Tibial nerve (tissue), 4 donors: ENCODE measurements around the gene PARM1. TPM values are rescaled to one million over a fixed set of nuclear protein-coding genes. Genes with fewer than 3 reads are reported as not detected.

Source experiments
- DNase-seq, 2 donors: peaks; one replicate each; pipeline ENCODE4 v3.0.0-alpha.2; 2019; ENCODE audit warnings: low spot score in 2 of 2
- H3K27ac ChIP-seq, 4 donors: fragments of 200-600 bp; sonication (generic) in 3 of 4; one replicate each; pipeline ENCODE4 v1.5.1; 2017 to 2019; ENCODE audit warnings: mild to moderate bottlenecking in 1 of 4
- H3K27me3 ChIP-seq, 2 donors: fragments of 200-600 bp; sonication (generic) in 1 of 2; one replicate each; pipeline versions ENCODE4 v1.5.1 to v1.6.0; 2017 to 2019
- H3K36me3 ChIP-seq, 3 donors: fragments of 200-600 bp; sonication (generic); one replicate each; pipeline ENCODE4 v1.5.1; 2018 to 2019
- H3K4me1 ChIP-seq, 4 donors: fragments of 200-600 bp; sonication (generic) in 3 of 4; one replicate each; pipeline ENCODE4 v1.5.1; 2017 to 2019
- H3K4me3 ChIP-seq, 4 donors: fragments of 200-600 bp; sonication (generic) in 3 of 4; one replicate each; pipeline ENCODE4 v1.5.1; 2017 to 2019; ENCODE audit warnings: mild to moderate bottlenecking in 1 of 4, moderate library complexity in 1 of 4
- H3K9me3 ChIP-seq, 4 donors: fragments of 200-600 bp; sonication (generic) in 3 of 4; one replicate each; pipeline ENCODE4 v1.5.1; 2017 to 2019
- CTCF ChIP-seq, 5 experiments: fragments of 200-600 bp in 3 of 5; fragments of 450-650 bp in 2 of 5; sonication (generic) in 3 of 5; IDR thresholded peaks; one replicate each; pipeline ENCODE4 v1.5.1; 2016 to 2019; ENCODE audit warnings: antibody characterized with exemption in 5 of 5, mild to moderate bottlenecking in 3 of 5, moderate library complexity in 2 of 5
- EP300 ChIP-seq, 2 donors: sonication (generic); formaldehyde crosslinking; IDR thresholded peaks; one replicate each; pipeline ENCODE4 v1.6.1; 2017; ENCODE audit warnings: antibody characterized with exemption in 2 of 2, mild to moderate bottlenecking in 1 of 2
- POLR2A ChIP-seq, 2 donors: fragments of 450-650 bp; IDR thresholded peaks; one replicate each; pipeline ENCODE4 v1.6.1; 2017; ENCODE audit warnings: antibody characterized with exemption in 2 of 2, mild to moderate bottlenecking in 2 of 2, moderate library complexity in 2 of 2
- WGBS, 2 donors: methylation state at CpG; one replicate each; pipeline ENCODE4 v1.1.5; 2018; 5-methylcytosine and 5-hydroxymethylcytosine counted together
- total RNA-seq, 4 donors: library from RNA; depleted of rRNA; stranded (reverse); fragments of >200 nt; gene quantifications; one replicate each; pipeline ENCODE4 v1.1.0, GENCODE V29; 2016

PARM1 gene
- total RNA-seq, 4 donors from 2014 or later = 10.0 to 23.8 (median 20.9) TPM

GRCh38 chr4:75035321-75035720 lies 102.4 kb downstream of the PARM1 start:
- no peaks in the 10 kb centered on the region for H3K9me3 ChIP-seq
- no peak overlapping the region for H3K4me3 ChIP-seq
- no peaks in the 10 kb centered on the region for H3K27me3 ChIP-seq
- no peak for DNase-seq
- no peak overlapping the region for H3K27ac ChIP-seq
- no peaks in the 10 kb centered on the region for H3K4me1 ChIP-seq
- TF ChIP-seq EP300 (IDR thresholded peaks at IDR 0.05) (no peak), POLR2A (IDR thresholded peaks at IDR 0.05) (no peak), CTCF (IDR thresholded peaks at IDR 0.05) (no peak)
- no peaks in the 10 kb centered on the region for H3K36me3 ChIP-seq
- WGBS, 2 donors = 90 to 92% methylated on average over 5 of the region's 5 CpGs

GRCh38 chr4:75036046-75036830 lies 103.3 kb downstream of the PARM1 start:
- H3K36me3 ChIP-seq = no peaks in the 10 kb centered on the region
- H3K27me3 ChIP-seq = no peaks in the 10 kb centered on the region
- no peak for DNase-seq
- H3K27ac ChIP-seq = no peak overlapping the region
- H3K4me3 ChIP-seq = no peak overlapping the region
- no peaks in the 10 kb centered on the region for H3K9me3 ChIP-seq
- TF ChIP-seq CTCF (IDR thresholded peaks at IDR 0.05) (no peak), POLR2A (IDR thresholded peaks at IDR 0.05) (no peak), EP300 (IDR thresholded peaks at IDR 0.05) (no peak)
- WGBS, 2 donors = 68 to 76% methylated on average over 3 of the region's 3 CpGs
- no peaks in the 10 kb centered on the region for H3K4me1 ChIP-seq

GRCh38 chr4:75037252-75037651 lies 104.3 kb downstream of the PARM1 start:
- 26 to 30% methylated on average over 1 of the region's 1 CpG for WGBS, 2 donors
- Histone ChIP-seq H3K4me1 (no peaks in the 10 kb centered on the region), H3K9me3 (no peaks in the 10 kb centered on the region), H3K4me3 (no peak overlapping the region), H3K36me3 (no peaks in the 10 kb centered on the region), H3K27ac (no peak overlapping the region), H3K27me3 (no peaks in the 10 kb centered on the region)
- peak; percentile 18 to 19 for DNase-seq
- TF ChIP-seq POLR2A (IDR thresholded peaks at IDR 0.05) (no peak), EP300 (IDR thresholded peaks at IDR 0.05) (peak in 1 of 2 donors; percentile 34), CTCF (IDR thresholded peaks at IDR 0.05) (no peak)

GRCh38 chr4:75038376-75038775 lies 105.5 kb downstream of the PARM1 start:
- no peak overlapping the region for H3K4me3 ChIP-seq

More at GRCh38 chr4:75038376-75038775, 105.5 kb downstream of the PARM1 start:
- TF ChIP-seq POLR2A (IDR thresholded peaks at IDR 0.05) (no peak), CTCF (IDR thresholded peaks at IDR 0.05) (no peak), EP300 (IDR thresholded peaks at IDR 0.05) (no peak)
- Histone ChIP-seq H3K27ac (no peak overlapping the region), H3K27me3 (no peaks in the 10 kb centered on the region), H3K36me3 (no peaks in the 10 kb centered on the region), H3K9me3 (no peaks in the 10 kb centered on the region), H3K4me1 (no peaks in the 10 kb centered on the region)
- no peak for DNase-seq
- WGBS, 2 donors = 82 to 90% methylated on average over 4 of the region's 4 CpGs
